SKM-1 (cell line): ENCODE data around the gene OR10A3.
A peak's percentile ranks its signal among the peaks of the same experiment; 100 is the strongest.
"Not testable (repeated sequence)": the region's sequence is repeated elsewhere in the genome, so short reads cannot be mapped to it uniquely, and the experiment has no call there.

Experiments used
- DNase-seq: peaks from one replicate; lab custom pipeline; 2025; ENCODE audit not compliant: unreplicated experiment; lab: John Stamatoyannopoulos, UW

OR10A3 gene

GRCh38 chr11:7941608-7942007 lies at the start of gene OR10A3:
TSS of gene OR10A3 (minus strand) at chr11:7941708. CDS start at chr11:7939520, 2,188 bp downstream.
- no peak for DNase-seq

GRCh38 chr11:7987560-7987883 lies 46.0 kb upstream of the OR10A3 start:
- not testable (repeated sequence) for DNase-seq

- peak; percentile 98 for DNase-seq
These were observed 45.5 kb upstream of the OR10A3 start, which contains the start of gene EIF3F for GRCh38 chr11:7986768-7987559. TSS of gene EIF3F (plus strand) at chr11:7987337. CDS start at chr11:7987353, 16 bp downstream.

- no peak for DNase-seq
These were observed 42.5 kb upstream of the OR10A3 start for GRCh38 chr11:7983832-7984590.

GRCh38 chr11:7982582-7983119 lies 41.1 kb upstream of the OR10A3 start:
- DNase-seq = no peak

GRCh38 chr11:7981619-7982157 lies 40.2 kb upstream of the OR10A3 start:
- no peak for DNase-seq

- peak; percentile 8 for DNase-seq
These were observed 35.9 kb upstream of the OR10A3 start for GRCh38 chr11:7977232-7977917.

GRCh38 chr11:7974668-7975067 lies 33.2 kb upstream of the OR10A3 start:
- no peak for DNase-seq

GRCh38 chr11:7973011-7973410 lies 31.5 kb upstream of the OR10A3 start:
- no peak for DNase-seq

GRCh38 chr11:7971846-7972245 lies 30.3 kb upstream of the OR10A3 start:
- DNase-seq = no peak

GRCh38 chr11:7969756-7970646 lies 28.5 kb upstream of the OR10A3 start:
- no peak for DNase-seq

GRCh38 chr11:7968686-7969085 lies 27.2 kb upstream of the OR10A3 start:
- no peak for DNase-seq

- DNase-seq = no peak
These were observed 26.3 kb upstream of the OR10A3 start for GRCh38 chr11:7967826-7968225.

GRCh38 chr11:7967097-7967496 lies 25.6 kb upstream of the OR10A3 start:
- no peak for DNase-seq

GRCh38 chr11:7965386-7965785 lies 23.9 kb upstream of the OR10A3 start, which contains the start of gene NLRP10:
TSS of gene NLRP10 (minus strand) at chr11:7965447. CDS start at chr11:7963495, 1,952 bp downstream.
- DNase-seq = no peak

GRCh38 chr11:7964873-7965272 lies 23.4 kb upstream of the OR10A3 start:
- no peak for DNase-seq

GRCh38 chr11:7964261-7964660 lies 22.8 kb upstream of the OR10A3 start:
- no peak for DNase-seq

GRCh38 chr11:7955191-7955590 lies 13.7 kb upstream of the OR10A3 start:
- no peak for DNase-seq

GRCh38 chr11:7949934-7950333 lies 8.4 kb upstream of the OR10A3 start:
- DNase-seq = no peak

GRCh38 chr11:7944123-7944522 lies 2.6 kb upstream of the OR10A3 start:
- DNase-seq = no peak
